NCI-H524 treated with DMSO at 0.1 percent for 48 hours (cell line): Measurements from ENCODE around the gene WFDC12.

Source experiments
- DNase-seq: peaks from one replicate; lab custom pipeline; 2025; lab: John Stamatoyannopoulos, UW

WFDC12 gene

DNA sequence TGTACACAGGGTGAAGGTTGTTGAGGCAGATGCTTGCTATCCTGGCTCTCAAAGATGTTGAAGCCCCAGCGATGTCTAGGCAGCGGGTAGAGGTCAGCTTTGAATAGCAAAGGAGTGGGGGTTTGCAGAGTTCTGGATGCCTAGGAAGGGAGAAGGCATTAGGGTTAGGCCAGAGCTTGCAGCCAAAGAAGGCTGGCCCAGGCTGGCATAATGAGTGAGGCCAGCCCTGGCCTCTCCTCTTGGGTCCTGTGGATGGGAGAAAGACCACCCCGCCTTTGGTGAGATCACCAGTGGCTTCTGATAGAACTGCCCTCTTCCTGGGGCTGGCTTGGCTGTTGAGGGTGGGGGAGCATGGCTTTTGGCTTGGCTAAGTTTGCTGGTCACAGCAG is 8.9 kb downstream of the WFDC12 start:
- no peak for DNase-seq

DNA sequence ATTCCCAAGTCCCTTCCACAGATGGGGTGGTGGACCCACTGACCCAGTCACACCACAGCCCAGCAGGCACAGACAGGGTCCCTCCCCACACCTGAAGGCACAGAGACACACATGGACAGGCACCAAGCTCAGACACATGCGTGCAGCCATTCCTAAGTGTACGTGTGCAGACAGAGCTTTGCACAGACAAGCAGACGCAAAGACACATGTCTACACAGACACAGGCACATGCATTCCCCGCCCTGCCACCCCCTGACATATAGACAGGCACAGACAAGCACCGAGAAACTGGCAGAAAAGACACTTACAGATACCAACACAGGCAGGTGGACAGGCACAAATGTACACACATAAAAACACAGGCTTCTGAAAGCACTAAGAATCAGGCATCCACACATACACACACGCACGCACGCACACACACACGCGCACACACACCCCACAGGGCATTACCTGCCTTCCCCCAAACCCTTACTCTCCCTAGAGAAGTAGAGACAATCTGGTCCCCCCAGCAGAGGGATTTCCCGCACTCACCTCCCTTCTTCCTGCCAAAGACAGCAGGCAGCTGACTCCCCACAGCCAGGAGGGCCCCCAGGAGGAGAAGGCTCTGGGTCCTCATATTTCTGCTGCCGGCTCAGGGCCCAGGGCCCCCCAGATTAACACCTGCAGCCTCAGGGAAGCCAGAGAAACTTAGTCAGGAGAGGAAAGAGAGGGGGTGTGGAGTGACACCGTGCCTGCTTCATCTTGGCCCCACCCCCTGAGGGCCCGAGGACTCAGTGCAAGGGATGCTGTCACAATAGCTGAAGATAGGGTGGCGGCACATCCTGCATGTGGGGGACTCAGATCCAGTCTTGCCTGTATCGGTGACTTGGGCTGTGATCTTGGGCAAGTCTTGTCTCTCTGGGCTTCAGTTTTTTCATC is 9.5 kb downstream of the WFDC12 start, which contains the start of gene WFDC5:
Gene WFDC5, minus strand, starts transcription at position 710 of the 921 bp plus-strand sequence. Its CDS starts 91 bp downstream, at position 619.
- no peak for DNase-seq

DNA sequence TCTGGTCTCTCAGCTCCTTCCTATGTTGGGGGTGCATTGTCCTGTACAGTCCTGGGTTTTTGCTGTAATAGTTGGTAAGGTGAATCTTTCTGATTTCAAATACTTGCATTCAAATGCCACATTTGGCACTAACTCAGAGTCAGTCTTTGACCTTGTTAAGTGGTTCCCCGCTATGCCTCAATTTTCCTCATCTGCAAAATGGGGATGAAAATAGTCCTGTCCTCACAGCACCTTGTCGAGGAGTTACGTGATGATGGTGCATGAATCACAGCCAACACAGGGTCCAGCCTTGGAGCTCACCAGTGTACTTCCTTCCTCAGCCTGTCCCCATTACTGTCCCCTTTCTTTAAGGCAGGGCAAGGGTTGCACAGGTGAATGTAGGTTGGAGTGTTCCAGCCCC is 10.4 kb downstream of the WFDC12 start:
- DNase-seq = no peak

DNA sequence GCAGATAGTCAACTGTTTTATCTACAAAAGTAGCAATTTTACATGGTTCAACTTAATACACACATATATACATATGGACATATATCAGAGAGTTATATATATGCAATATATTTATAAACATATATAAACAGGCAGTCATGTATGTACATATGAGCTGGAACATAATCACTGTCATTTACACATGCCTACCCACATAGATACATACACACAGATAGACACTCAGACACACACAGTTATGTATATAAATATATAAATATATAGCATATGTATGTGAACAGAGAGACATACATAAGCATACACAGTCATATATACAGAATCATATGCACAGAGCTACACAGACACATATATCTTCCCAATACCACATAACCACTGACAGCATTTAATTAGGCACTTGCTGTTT is 11.5 kb downstream of the WFDC12 start:
- no peak for DNase-seq

GRCh38 chr20:45111799-45112471 is 12.3 kb downstream of the WFDC12 start:
- DNase-seq = no peak

GRCh38 chr20:45111285-45111684 is 13.0 kb downstream of the WFDC12 start:
- no peak for DNase-seq

DNA sequence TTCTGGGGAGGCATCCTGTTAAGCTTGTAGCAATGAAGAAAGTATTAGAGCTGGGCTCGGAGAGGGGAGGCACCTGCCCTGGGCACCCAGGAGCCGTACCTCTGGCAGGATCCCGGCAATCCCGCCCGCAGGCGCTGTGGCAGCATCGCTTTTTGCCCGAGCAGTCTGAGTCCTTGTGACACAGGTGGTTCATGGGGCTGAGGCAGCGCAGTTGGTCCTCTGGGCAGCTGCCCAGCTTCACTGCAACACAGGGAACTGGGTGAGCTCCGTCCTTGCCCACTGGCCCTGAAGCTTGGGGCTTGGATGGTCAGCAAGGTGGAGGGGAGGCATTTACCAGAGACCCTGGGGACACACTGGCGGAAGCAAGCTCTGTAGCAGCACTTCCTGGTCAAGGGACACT is 14.0 kb downstream of the WFDC12 start:
- no peak for DNase-seq

- no peak for DNase-seq
Measured at GRCh38 chr20:45109634-45110033, 14.6 kb downstream of the WFDC12 start.

GRCh38 chr20:45105317-45105716 is 18.9 kb downstream of the WFDC12 start:
- DNase-seq = no peak

GRCh38 chr20:45104786-45105185 is 19.5 kb downstream of the WFDC12 start:
- no peak for DNase-seq

- DNase-seq = no peak
Measured at GRCh38 chr20:45103072-45103471, 21.2 kb downstream of the WFDC12 start.

DNA sequence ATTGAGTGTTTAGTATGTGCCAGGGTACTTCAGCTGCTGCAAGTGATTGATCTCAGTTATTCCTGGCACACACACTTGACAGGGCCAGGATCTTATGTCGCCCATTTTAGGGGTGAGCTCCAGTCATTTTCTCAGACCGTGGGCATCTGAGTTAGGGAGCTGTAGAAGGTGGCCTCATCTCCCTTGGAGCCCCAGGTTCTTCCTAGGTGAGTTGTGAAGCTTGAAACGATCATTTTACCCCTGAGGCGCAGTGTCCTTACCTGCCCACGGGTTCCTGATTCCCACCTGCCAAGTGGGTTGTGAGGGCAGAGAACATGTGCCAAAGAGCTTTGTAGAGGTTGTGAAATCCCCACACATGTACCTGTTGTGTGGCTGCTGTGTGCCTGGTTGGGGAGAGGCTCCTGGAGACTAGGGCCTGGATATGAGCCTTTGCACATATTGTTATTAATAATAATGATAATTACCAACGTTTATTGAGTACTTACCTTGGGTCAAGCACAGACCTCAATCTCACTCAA is 22.9 kb downstream of the WFDC12 start:
- DNase-seq = no peak

DNA sequence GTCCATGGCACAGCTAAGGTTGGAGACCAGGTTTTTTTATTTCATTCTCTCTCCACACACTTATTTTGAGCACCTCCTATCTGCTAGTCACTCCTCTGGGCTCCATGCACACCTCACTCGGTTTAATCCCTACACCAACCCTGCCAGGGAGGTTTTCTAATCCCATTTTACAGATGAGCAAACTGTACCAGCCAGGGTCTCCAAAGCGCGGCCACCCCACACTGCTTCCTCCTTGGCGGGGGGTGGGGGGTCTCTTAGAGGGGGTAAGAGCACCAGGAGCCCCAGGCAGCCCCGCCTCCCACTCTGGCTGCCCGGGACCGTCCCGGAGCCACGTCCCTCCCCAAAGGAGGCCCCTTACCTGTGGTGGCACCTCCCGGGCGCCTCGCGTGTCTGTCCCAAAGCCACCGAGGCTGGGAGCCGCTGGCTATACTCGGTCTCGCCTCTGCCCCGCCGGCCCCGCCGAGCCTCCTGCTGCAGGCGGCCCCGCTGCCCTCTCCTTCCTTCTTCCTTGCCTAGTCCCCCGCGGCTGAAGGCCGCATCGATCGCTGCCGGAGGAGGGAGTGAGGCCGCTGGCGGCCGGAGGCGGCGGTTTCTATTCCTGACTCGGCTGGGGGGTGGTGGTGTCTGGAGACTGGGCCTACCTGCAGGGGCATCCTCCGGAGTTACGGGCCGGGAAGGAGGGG is 23.6 kb downstream of the WFDC12 start, which contains the start of gene KCNS1:
Gene KCNS1, minus strand, starts transcription at position 565 of the 683 bp plus-strand sequence. CDS start 1,891 bp downstream, outside the sequence.
- DNase-seq = no peak

DNA sequence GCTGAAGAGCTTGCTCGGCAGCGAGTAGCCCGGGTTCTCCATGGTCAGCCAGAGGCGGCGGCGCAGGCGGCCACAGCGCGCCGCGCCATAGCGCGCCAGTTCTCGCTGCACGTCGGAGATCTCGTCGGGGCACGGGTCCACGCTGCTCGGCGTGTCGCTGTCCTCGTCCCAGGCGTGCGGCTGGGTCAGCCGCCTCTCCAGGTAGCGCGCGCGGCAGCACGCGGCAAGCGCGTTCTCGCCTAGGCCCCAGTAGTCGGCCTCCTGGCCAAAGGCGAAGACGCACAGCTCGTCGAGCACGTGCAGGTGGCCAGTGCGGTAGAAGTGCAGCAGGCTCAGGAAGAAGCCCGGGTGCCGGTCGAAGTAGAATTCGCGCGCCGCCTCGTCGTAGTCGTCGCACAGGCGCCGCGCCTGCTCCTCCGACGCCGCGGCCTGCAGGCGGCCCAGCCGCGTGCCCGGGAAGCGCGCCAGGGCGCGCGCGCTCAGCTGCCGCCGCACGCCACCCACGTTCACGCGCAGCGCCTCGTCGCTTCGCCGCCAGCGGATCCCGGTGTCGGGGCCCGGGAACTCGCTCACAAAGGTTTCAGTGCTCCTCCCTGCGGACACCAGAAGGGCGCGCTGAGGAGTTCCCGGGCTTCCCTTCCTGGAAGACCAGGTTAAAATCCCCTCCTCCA is 26.0 kb downstream of the WFDC12 start:
- no peak for DNase-seq

- DNase-seq = no peak
Measured at GRCh38 chr20:45097485-45098102, 26.7 kb downstream of the WFDC12 start.

GRCh38 chr20:45096781-45097180 is 27.5 kb downstream of the WFDC12 start:
- DNase-seq = no peak

DNA sequence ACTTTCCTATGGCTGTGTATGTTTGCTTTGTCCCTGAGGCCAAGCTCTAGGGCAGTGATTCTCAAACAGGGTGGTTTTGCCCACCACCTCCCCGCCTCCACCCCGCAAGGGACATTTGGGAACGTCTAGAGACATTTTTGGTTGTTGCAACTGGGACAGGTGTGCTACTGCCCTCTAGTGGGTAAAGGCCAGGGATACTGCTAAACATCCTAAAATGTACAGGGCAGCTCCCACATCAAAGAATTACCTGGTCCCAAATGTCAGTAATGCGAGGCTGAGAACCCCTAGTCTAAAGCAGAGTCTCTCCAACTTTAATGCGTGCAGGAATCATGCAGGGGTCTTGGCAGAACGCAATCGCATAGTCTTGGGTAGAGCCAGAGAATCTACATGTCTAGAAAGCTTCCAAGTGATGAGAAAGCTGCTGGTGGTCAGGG is 28.4 kb downstream of the WFDC12 start:
- peak; percentile 16 for DNase-seq

DNA sequence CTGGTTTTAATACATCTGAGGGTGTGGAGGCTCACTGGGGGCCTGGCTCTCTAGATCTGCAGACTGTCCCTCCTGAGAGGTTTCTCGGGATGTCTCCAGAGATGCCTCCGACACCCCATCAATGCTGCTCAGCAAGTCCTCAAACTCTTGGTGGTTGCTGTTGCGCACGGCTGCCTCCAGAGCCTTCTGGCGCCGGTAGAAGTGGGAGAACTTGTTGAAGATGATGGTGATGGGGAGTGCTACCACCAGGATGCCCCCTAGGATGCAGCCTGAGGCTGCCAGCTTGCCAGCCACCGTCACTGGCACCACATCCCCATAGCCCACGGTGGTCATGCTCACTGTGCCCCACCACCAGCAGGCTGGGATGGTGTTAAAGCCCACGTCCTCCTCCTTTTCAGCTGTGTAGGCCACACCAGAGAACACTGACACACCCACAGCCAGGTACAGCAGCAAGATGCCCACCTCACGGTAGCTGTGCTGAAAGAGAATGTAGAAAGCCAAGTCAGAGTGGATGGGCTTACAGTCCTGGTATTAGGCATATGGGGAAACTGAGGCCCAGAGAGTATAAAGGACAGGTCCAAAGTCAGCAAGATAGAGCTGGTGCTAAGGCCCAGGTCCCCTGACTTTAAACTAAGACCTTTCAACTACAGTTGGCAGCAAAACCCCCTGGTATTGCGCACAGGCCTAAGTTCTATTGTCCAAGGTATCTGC is 29.2 kb downstream of the WFDC12 start:
- DNase-seq = no peak

DNA sequence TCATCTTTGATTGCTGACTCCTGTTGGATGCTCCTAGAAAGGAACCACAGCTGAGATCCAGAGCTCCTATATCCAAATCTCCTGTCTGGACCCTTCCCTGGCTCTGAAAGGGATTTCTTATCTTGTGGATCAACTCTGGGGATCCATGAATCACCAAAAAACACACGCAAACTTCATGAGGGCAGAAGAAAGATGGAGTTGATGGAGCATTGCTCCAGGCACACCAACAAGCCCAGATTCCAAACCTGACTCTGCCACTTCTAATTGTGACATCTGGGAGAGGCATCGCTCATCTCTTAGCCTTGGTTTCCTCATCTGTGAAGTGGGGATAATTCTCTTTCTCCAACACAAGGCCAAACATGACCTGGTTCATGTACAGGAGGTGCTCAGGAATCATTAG is 30.1 kb downstream of the WFDC12 start:
- DNase-seq = no peak

GRCh38 chr20:45092898-45093297 is 31.4 kb downstream of the WFDC12 start:
- DNase-seq = no peak

GRCh38 chr20:45091366-45091765 is 32.9 kb downstream of the WFDC12 start:
- no peak for DNase-seq
